GM23338 (cell line): ENCODE data around the gene ZBTB7C. TPM values are rescaled to one million over a fixed set of nuclear protein-coding genes. Genes with fewer than 3 reads are reported as not detected.

Experiments used
- ATAC-seq: fragments of 200-7000 bp; cut with Tn5 transposase; 3 replicates; pipeline ENCODE4 v1.9.1; 2020
- DNase-seq: peaks from one replicate; pipeline ENCODE4 v3.0.0-alpha.2; 2015; ENCODE audit warnings: low spot score
- H2AFZ ChIP-seq: fragments of 200-600 bp; sonication (generic); 2 replicates; pipeline ENCODE4 v1.8.0; 2016; ENCODE audit warnings: antibody characterized with exemption, mild to moderate bottlenecking, moderate library complexity
- H3F3A ChIP-seq: fragments of 200-600 bp; sonication (generic); replicated peaks from 2 replicates; pipeline ENCODE4 v1.8.0; 2017; ENCODE audit warnings: antibody characterized with exemption, mixed run types, low read depth
- H3K27ac ChIP-seq: fragments of 200-600 bp; sonication (generic); 2 replicates; pipeline ENCODE4 v1.6.1; 2016; ENCODE audit warnings: low read depth
- H3K27me3 ChIP-seq: fragments of 200-600 bp; sonication (generic); 2 replicates; pipeline ENCODE4 v1.8.0; 2016; ENCODE audit warnings: mild to moderate bottlenecking, mixed run types, moderate library complexity; ENCODE audit not compliant: insufficient read depth
- H3K36me3 ChIP-seq: fragments of 200-600 bp; sonication (generic); 2 replicates; pipeline ENCODE4 v1.8.0; 2016; ENCODE audit warnings: mild to moderate bottlenecking; ENCODE audit not compliant: insufficient read depth
- H3K4me1 ChIP-seq: fragments of 200-600 bp; sonication (generic); 2 replicates; pipeline ENCODE4 v1.8.0; 2016; ENCODE audit warnings: mild to moderate bottlenecking, moderate library complexity; ENCODE audit not compliant: insufficient read depth
- H3K4me2 ChIP-seq: fragments of 200-600 bp; sonication (generic); 2 replicates; pipeline ENCODE4 v1.7.1; 2017; ENCODE audit warnings: mixed run types
- H3K4me3 ChIP-seq: fragments of 200-600 bp; sonication (generic); 2 replicates; pipeline ENCODE4 v1.6.1; 2016; ENCODE audit warnings: mixed run types
- H3K79me2 ChIP-seq: fragments of 200-600 bp; sonication (generic); replicated peaks from 2 replicates; pipeline ENCODE4 v1.8.0; 2017; ENCODE audit warnings: mild to moderate bottlenecking; ENCODE audit not compliant: insufficient read depth
- H3K9me2 ChIP-seq: fragments of 200-600 bp; sonication (generic); 2 replicates; pipeline ENCODE4 v1.8.0; 2017; ENCODE audit not compliant: insufficient read depth
- H4K20me1 ChIP-seq: fragments of 200-600 bp; sonication (generic); replicated peaks from 2 replicates; pipeline ENCODE4 v1.8.0; 2017; ENCODE audit warnings: mild to moderate bottlenecking; ENCODE audit not compliant: insufficient read depth
- H3K27ac Mint-ChIP-seq: 2 replicates; pipeline ENCODE4 v1.8.0; 2020; ENCODE audit warnings: inconsistent platforms, mild to moderate bottlenecking, moderate library complexity, mixed read lengths
- H3K27me3 Mint-ChIP-seq: 3 replicates; pipeline ENCODE4 v1.8.0; 2022; ENCODE audit warnings: low read depth, mild to moderate bottlenecking, moderate library complexity, mixed read lengths, inconsistent platforms; ENCODE audit not compliant: insufficient read depth, poor library complexity
- H3K36me3 Mint-ChIP-seq: 3 replicates; pipeline ENCODE4 v1.8.0; 2021; ENCODE audit warnings: low read depth, mild to moderate bottlenecking, inconsistent platforms, moderate library complexity, mixed read lengths
- H3K4me1 Mint-ChIP-seq: 3 replicates; pipeline ENCODE4 v1.8.0; 2020; ENCODE audit warnings: mild to moderate bottlenecking, inconsistent platforms, mixed read lengths
- H3K4me3 Mint-ChIP-seq: 3 replicates; pipeline ENCODE4 v1.8.0; 2021; ENCODE audit warnings: moderate library complexity, mild to moderate bottlenecking, inconsistent platforms, mixed read lengths
- H3K9me3 Mint-ChIP-seq: 3 replicates; pipeline ENCODE4 v1.8.0; 2020; ENCODE audit warnings: moderate library complexity, mild to moderate bottlenecking, inconsistent platforms, mixed read lengths
- CREB1 ChIP-seq: fragments of 250-450 bp; sonication (Bioruptor Pico); IDR thresholded peaks from 2 replicates; pipeline ENCODE4 v1.5.0; 2020; ENCODE audit warnings: low read depth, mild to moderate bottlenecking, moderate library complexity
- EZH2 ChIP-seq: fragments of 200-600 bp; sonication (generic); IDR thresholded peaks from one replicate; pipeline ENCODE4 v1.8.0; 2017; ENCODE audit warnings: antibody characterized with exemption, mild to moderate bottlenecking, low read depth; ENCODE audit not compliant: unreplicated experiment
- JUNB ChIP-seq: IDR thresholded peaks from one replicate; pipeline ENCODE4 v1.6.1; 2016; ENCODE audit warnings: antibody characterized with exemption; ENCODE audit not compliant: unreplicated experiment
- POLR2AphosphoS5 ChIP-seq: IDR thresholded peaks from 2 replicates; pipeline ENCODE4 v1.6.1; 2016; ENCODE audit warnings: antibody characterized with exemption, low read depth
- ZNF114 ChIP-seq: fragments of 250-450 bp; sonication (Bioruptor Pico); IDR thresholded peaks from 2 replicates; pipeline ENCODE4 v1.5.0; 2020; ENCODE audit warnings: mild to moderate bottlenecking, moderate library complexity
- polyA plus RNA-seq: library from polyadenylated mRNA; unstranded; fragments of >200 nt; fragmentation: Nextera tagmentation; extraction: Ambion mirVana; gene quantifications from 2 replicates; pipeline ENCODE4 v1.2.1, GENCODE V29; 2016
- total RNA-seq: library from RNA; depleted of rRNA; stranded (reverse); fragments of >200 nt; shearing (Covaris generic); gene quantifications from 2 replicates; pipeline ENCODE4 v1.2.3, GENCODE V29; 2014
- TF ChIP-seq, protein P1 (sequence below): fragments of 250-450 bp; sonication (Bioruptor Pico); IDR thresholded peaks from 2 replicates; pipeline ENCODE4 v1.5.0; 2020; ENCODE audit warnings: mild to moderate bottlenecking, moderate library complexity
- TF ChIP-seq, protein P2 (sequence below): IDR thresholded peaks from one replicate; pipeline ENCODE4 v1.6.1; 2018; ENCODE audit warnings: antibody characterized with exemption; ENCODE audit not compliant: unreplicated experiment

ZBTB7C gene
- total and polyA plus RNA-seq, 2 experiments from 2014 or later = 0.03 to 0.14 TPM

DNA sequence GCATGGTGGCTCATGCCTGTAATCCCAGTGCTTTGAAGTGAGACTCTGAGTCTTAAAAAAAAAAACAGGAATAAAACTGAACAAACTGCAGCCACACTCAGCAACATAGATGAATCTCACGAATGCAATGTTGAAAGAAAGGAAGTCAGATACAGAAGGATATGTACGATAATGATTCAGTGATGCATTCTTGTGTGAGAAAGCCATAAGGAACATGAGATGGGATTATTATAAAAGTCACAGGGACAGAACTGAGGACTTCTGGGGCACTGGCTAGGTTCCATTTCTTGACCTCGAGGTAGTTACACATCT, 421.8 kb downstream of the ZBTB7C start:
- Histone ChIP-seq H4K20me1 (no peaks in the 10 kb centered on the region), H3K9me2 (no peaks in the 10 kb centered on the region), H3F3A (no peaks in the 10 kb centered on the region), H3K36me3 (no peaks in the 10 kb centered on the region), H3K79me2 (no peaks in the 10 kb centered on the region), H3K27ac (no peak overlapping the region), H3K4me2 (no peak overlapping the region), H2AFZ (no peak overlapping the region), H3K4me3 (no peak overlapping the region), H3K4me1 (peaks cover 14% of the 10 kb centered on the region; the same call in 1 of the 2 replicates), H3K27me3 (no peaks in the 10 kb centered on the region)
- ATAC-seq (no peak), DNase-seq (no peak)
- Mint-ChIP-seq H3K4me3 (no peak overlapping the region), H3K27ac (no peak overlapping the region), H3K27me3 (peaks cover 6% of the 10 kb centered on the region), H3K36me3 (no peaks in the 10 kb centered on the region; the same call in 2 of the 3 replicates), H3K9me3 (peaks cover 2% of the 10 kb centered on the region; the same call in 2 of the 3 replicates), H3K4me1 (peaks cover 10% of the 10 kb centered on the region)
- TF ChIP-seq, protein P1, sequence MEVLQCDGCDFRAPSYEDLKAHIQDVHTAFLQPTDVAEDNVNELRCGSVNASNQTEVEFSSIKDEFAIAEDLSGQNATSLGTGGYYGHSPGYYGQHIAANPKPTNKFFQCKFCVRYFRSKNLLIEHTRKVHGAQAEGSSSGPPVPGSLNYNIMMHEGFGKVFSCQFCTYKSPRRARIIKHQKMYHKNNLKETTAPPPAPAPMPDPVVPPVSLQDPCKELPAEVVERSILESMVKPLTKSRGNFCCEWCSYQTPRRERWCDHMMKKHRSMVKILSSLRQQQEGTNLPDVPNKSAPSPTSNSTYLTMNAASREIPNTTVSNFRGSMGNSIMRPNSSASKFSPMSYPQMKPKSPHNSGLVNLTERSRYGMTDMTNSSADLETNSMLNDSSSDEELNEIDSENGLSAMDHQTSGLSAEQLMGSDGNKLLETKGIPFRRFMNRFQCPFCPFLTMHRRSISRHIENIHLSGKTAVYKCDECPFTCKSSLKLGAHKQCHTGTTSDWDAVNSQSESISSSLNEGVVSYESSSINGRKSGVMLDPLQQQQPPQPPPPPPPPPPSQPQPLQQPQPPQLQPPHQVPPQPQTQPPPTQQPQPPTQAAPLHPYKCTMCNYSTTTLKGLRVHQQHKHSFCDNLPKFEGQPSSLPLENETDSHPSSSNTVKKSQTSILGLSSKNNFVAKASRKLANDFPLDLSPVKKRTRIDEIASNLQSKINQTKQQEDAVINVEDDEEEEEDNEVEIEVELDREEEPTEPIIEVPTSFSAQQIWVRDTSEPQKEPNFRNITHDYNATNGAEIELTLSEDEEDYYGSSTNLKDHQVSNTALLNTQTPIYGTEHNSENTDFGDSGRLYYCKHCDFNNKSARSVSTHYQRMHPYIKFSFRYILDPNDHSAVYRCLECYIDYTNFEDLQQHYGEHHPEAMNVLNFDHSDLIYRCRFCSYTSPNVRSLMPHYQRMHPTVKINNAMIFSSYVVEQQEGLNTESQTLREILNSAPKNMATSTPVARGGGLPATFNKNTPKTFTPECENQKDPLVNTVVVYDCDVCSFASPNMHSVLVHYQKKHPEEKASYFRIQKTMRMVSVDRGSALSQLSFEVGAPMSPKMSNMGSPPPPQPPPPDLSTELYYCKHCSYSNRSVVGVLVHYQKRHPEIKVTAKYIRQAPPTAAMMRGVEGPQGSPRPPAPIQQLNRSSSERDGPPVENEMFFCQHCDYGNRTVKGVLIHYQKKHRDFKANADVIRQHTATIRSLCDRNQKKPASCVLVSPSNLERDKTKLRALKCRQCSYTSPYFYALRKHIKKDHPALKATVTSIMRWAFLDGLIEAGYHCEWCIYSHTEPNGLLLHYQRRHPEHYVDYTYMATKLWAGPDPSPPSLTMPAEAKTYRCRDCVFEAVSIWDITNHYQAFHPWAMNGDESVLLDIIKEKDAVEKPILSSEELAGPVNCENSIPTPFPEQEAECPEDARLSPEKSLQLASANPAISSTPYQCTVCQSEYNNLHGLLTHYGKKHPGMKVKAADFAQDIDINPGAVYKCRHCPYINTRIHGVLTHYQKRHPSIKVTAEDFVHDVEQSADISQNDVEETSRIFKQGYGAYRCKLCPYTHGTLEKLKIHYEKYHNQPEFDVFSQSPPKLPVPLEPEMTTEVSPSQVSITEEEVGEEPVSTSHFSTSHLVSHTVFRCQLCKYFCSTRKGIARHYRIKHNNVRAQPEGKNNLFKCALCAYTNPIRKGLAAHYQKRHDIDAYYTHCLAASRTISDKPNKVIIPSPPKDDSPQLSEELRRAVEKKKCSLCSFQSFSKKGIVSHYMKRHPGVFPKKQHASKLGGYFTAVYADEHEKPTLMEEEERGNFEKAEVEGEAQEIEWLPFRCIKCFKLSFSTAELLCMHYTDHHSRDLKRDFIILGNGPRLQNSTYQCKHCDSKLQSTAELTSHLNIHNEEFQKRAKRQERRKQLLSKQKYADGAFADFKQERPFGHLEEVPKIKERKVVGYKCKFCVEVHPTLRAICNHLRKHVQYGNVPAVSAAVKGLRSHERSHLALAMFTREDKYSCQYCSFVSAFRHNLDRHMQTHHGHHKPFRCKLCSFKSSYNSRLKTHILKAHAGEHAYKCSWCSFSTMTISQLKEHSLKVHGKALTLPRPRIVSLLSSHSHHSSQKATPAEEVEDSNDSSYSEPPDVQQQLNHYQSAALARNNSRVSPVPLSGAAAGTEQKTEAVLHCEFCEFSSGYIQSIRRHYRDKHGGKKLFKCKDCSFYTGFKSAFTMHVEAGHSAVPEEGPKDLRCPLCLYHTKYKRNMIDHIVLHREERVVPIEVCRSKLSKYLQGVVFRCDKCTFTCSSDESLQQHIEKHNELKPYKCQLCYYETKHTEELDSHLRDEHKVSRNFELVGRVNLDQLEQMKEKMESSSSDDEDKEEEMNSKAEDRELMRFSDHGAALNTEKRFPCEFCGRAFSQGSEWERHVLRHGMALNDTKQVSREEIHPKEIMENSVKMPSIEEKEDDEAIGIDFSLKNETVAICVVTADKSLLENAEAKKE (CRISPR knock-in tag) = no peak

GRCh38 chr18:47986620-47987387, 422.4 kb downstream of the ZBTB7C start:
- H3K27me3 Mint-ChIP-seq = peaks cover 6% of the 10 kb centered on the region
- no peak overlapping the region for H3K27ac ChIP-seq
- H3K9me2 ChIP-seq = no peaks in the 10 kb centered on the region
- peaks cover 11% of the 10 kb centered on the region for H3K4me1 Mint-ChIP-seq
- H3K27me3 ChIP-seq = no peaks in the 10 kb centered on the region
- peaks cover 2% of the 10 kb centered on the region; the same call in 2 of the 3 replicates for H3K9me3 Mint-ChIP-seq
- H4K20me1 ChIP-seq = no peaks in the 10 kb centered on the region
- DNase-seq (no peak), ATAC-seq (no peak)
- H3K4me3 ChIP-seq = no peak overlapping the region
- no peaks in the 10 kb centered on the region; the same call in 2 of the 3 replicates for H3K36me3 Mint-ChIP-seq
- H3K4me3 Mint-ChIP-seq = no peak overlapping the region
- no peaks in the 10 kb centered on the region for H3K79me2 ChIP-seq
- no peak overlapping the region for H2AFZ ChIP-seq
- H3K4me2 ChIP-seq = no peak overlapping the region
- H3K27ac Mint-ChIP-seq = no peak overlapping the region
- H3K36me3 ChIP-seq = no peaks in the 10 kb centered on the region
- H3K4me1 ChIP-seq = peaks cover 14% of the 10 kb centered on the region; the same call in 1 of the 2 replicates
- H3F3A ChIP-seq = no peaks in the 10 kb centered on the region
- TF ChIP-seq EZH2 (no peak), POLR2AphosphoS5 (no peak), JUNB (no peak), ZNF114 (no peak), CREB1 (CRISPR knock-in tag) (no peak)
- TF ChIP-seq, protein P2, sequence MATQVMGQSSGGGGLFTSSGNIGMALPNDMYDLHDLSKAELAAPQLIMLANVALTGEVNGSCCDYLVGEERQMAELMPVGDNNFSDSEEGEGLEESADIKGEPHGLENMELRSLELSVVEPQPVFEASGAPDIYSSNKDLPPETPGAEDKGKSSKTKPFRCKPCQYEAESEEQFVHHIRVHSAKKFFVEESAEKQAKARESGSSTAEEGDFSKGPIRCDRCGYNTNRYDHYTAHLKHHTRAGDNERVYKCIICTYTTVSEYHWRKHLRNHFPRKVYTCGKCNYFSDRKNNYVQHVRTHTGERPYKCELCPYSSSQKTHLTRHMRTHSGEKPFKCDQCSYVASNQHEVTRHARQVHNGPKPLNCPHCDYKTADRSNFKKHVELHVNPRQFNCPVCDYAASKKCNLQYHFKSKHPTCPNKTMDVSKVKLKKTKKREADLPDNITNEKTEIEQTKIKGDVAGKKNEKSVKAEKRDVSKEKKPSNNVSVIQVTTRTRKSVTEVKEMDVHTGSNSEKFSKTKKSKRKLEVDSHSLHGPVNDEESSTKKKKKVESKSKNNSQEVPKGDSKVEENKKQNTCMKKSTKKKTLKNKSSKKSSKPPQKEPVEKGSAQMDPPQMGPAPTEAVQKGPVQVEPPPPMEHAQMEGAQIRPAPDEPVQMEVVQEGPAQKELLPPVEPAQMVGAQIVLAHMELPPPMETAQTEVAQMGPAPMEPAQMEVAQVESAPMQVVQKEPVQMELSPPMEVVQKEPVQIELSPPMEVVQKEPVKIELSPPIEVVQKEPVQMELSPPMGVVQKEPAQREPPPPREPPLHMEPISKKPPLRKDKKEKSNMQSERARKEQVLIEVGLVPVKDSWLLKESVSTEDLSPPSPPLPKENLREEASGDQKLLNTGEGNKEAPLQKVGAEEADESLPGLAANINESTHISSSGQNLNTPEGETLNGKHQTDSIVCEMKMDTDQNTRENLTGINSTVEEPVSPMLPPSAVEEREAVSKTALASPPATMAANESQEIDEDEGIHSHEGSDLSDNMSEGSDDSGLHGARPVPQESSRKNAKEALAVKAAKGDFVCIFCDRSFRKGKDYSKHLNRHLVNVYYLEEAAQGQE = no peak
